Measurements from ENCODE around the gene MRPS23. TPM values are rescaled to one million over a fixed set of nuclear protein-coding genes. Genes with fewer than 3 reads are reported as not detected.

Gene MRPS23
- total and polyA plus RNA-seq, 8 donors, result 39.2 to 46.1 (median 43.2) TPM

DNA sequence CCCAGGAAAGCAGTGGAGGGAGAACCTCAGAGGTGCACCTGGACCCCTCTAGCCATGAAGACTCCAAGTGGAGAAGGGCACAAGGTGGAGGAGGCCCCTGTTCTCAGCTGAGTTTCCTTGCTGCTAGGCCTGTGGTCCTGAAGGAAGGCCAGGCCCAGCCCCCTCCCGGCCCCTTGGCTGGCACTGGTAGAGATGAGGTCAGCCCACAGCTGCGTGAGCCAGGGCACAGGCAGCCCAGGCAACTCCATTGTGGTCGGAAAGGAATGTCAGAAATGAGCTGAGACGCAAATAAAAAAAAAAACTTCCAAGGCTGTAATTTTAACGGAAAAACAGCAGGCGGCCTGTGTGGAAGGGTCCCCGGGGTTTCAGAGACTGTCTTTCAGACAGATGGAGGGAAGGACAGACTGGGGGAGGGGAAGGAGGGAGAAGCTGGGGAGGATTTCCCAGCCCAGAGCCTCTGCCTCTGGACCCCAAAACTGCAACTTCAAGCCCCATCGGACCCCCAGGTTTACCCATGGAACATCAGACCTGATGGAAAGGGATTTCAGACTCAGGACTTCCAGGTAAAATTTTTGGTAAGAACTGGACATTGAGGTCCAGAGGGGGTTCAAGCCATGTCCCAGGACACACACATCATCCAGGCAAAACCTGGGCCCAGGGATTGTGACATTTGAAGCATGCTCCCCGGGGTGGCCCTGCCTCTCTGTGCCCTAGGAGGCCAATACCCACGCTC lies 25.6 kb upstream of the MRPS23 start:
- peaks cover 0 to 5% of the 10 kb centered on the region in 2 donors for H3K27me3 ChIP-seq
- H3K4me1 ChIP-seq, result peaks cover 30 to 49% of the 10 kb centered on the region in 2 donors
- ATAC-seq, result peak; percentile 93
- no peak overlapping the region for H3K4me3 ChIP-seq
- H3K27ac ChIP-seq, result peak overlapping the region; percentile 65 to 72
- intact Hi-C loops (cut with DNase I), result no loop called here
- H3K36me3 ChIP-seq, result peaks cover 0 to 42% of the 10 kb centered on the region in 2 donors
- peak; percentile 80 to 95 (median 88) for DNase-seq
- TF ChIP-seq, protein P1, sequence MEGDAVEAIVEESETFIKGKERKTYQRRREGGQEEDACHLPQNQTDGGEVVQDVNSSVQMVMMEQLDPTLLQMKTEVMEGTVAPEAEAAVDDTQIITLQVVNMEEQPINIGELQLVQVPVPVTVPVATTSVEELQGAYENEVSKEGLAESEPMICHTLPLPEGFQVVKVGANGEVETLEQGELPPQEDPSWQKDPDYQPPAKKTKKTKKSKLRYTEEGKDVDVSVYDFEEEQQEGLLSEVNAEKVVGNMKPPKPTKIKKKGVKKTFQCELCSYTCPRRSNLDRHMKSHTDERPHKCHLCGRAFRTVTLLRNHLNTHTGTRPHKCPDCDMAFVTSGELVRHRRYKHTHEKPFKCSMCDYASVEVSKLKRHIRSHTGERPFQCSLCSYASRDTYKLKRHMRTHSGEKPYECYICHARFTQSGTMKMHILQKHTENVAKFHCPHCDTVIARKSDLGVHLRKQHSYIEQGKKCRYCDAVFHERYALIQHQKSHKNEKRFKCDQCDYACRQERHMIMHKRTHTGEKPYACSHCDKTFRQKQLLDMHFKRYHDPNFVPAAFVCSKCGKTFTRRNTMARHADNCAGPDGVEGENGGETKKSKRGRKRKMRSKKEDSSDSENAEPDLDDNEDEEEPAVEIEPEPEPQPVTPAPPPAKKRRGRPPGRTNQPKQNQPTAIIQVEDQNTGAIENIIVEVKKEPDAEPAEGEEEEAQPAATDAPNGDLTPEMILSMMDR (IDR thresholded peaks at IDR 0.05), result peak in 1 of 2 donors; percentile 37
- no peaks in the 10 kb centered on the region for H3K9me3 ChIP-seq

GRCh38 chr17:57874434-57875289 lies 24.8 kb upstream of the MRPS23 start:
- Histone ChIP-seq H3K9me3 (no peaks in the 10 kb centered on the region), H3K4me1 (peaks cover 30 to 49% of the 10 kb centered on the region in 2 donors), H3K4me3 (no peak overlapping the region), H3K36me3 (peaks cover 0 to 46% of the 10 kb centered on the region in 2 donors), H3K27ac (peak overlapping the region; percentile 65 to 72), H3K27me3 (peaks cover 0 to 5% of the 10 kb centered on the region in 2 donors)
- TF ChIP-seq, protein P1 (IDR thresholded peaks at IDR 0.05), result no peak
- peak; percentile 67 for ATAC-seq
- DNase-seq, result peak; percentile 83 to 94 (median 86)
- intact Hi-C loops (cut with DNase I), result no loop called here

- ATAC-seq, result no peak
- Histone ChIP-seq H3K4me3 (no peak overlapping the region), H3K36me3 (peaks cover 0 to 42% of the 10 kb centered on the region in 2 donors), H3K4me1 (peaks cover 30 to 51% of the 10 kb centered on the region in 2 donors), H3K27me3 (peaks cover 0 to 5% of the 10 kb centered on the region in 2 donors), H3K27ac (peak overlapping the region; percentile 65 to 72), H3K9me3 (no peaks in the 10 kb centered on the region)
- TF ChIP-seq, protein P1 (IDR thresholded peaks at IDR 0.05), result no peak
- DNase-seq, result no peak
- intact Hi-C loops (cut with DNase I), result no loop called here
Observed at GRCh38 chr17:57874058-57874419, 24.2 kb upstream of the MRPS23 start.

DNA sequence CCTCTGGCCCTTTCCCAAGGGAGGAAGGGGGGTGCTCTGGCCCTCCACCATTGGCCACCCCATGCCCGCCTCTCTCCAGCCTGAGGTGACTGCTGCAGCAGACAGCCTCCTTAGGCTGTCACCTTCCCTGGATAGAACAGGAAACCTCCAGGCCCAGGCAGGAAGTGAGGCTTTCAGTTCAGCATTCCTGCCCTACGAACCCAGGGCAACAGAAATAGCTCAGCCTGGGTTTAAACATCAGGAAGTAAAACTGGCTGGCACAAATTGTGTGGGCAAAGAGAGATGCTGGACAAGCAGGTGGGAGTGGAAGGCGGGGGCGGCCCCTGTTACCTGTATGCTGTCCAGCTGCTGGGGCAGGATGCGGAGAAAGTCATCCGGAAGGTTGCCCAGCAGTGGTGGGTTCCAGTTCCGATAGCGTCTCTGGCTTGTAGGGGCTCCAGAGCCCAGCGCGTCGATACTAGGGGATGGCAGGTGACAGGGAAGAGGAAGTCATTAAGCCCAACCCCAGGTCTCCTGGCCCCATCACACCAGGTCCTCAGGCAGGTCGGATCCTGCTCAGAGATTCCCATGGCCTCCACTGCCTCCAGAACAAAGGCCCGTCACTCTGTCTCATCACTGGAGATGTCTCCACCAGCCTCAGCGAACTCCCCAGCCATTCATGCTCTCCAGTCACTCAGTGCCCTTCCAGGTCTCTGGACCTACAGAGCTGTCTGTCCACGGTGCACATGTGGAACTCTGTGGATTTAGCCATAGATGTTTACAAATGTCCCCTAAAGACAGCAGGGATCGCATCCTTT lies 23.6 kb upstream of the MRPS23 start:
- Histone ChIP-seq H3K36me3 (peaks cover 0 to 41% of the 10 kb centered on the region in 2 donors), H3K27ac (peak overlapping the region in 1 of 2 donors; percentile 72), H3K4me3 (no peak overlapping the region), H3K4me1 (peaks cover 36 to 51% of the 10 kb centered on the region in 2 donors), H3K9me3 (no peaks in the 10 kb centered on the region), H3K27me3 (peaks cover 0 to 5% of the 10 kb centered on the region in 2 donors)
- no peak for ATAC-seq
- no peak for DNase-seq
- intact Hi-C loops (cut with DNase I), result no loop called here
- TF ChIP-seq, protein P1 (IDR thresholded peaks at IDR 0.05), result no peak

Measured in left lung (tissue), 10 donors.